HepG2 (cell line): ENCODE results near the gene ENO3. TPM values are rescaled to one million over a fixed set of nuclear protein-coding genes. Genes with fewer than 3 reads are reported as not detected.

ENCODE experiments used
- NR3C1 ChIP-seq: sonication (generic); formaldehyde crosslinking; IDR thresholded peaks from 2 replicates; pipeline ENCODE4 v1.4.0; 2020; ENCODE audit warnings: missing genetic modification reagents
- PHF20 ChIP-seq: sonication (generic); formaldehyde crosslinking; IDR thresholded peaks from 2 replicates; pipeline ENCODE4 v1.5.0; 2020; ENCODE audit warnings: mild to moderate bottlenecking, missing genetic modification reagents
- REPIN1 ChIP-seq: sonication (generic); formaldehyde crosslinking; IDR thresholded peaks from 2 replicates; pipeline ENCODE4 v1.8.0; 2022; ENCODE audit warnings: missing genetic modification reagents, low read depth, mild to moderate bottlenecking, borderline replicate concordance
- RFX5 ChIP-seq: IDR thresholded peaks from 2 replicates; pipeline ENCODE4 v1.6.1; 2011; ENCODE audit warnings: low read depth, low read length, improper control_type of control experiment
- SMAD1 ChIP-seq: sonication (generic); formaldehyde crosslinking; IDR thresholded peaks from 2 replicates; pipeline ENCODE4 v1.4.0; 2020; ENCODE audit warnings: missing genetic modification reagents, low read depth, mild to moderate bottlenecking, borderline replicate concordance
- SUZ12 ChIP-seq: fragments of 150-350 bp; IDR thresholded peaks from 2 replicates; pipeline ENCODE4 v1.6.1; 2014; ENCODE audit warnings: low read depth, low read length
- THYN1 ChIP-seq: sonication (generic); formaldehyde crosslinking; IDR thresholded peaks from 2 replicates; pipeline ENCODE4 v1.8.1; 2023; ENCODE audit warnings: low read depth, mild to moderate bottlenecking, moderate library complexity, missing genetic modification reagents, borderline replicate concordance
- ZMYM2 ChIP-seq: sonication (generic); formaldehyde crosslinking; IDR thresholded peaks from 2 replicates; pipeline ENCODE4 v1.8.0; 2022; ENCODE audit warnings: mild to moderate bottlenecking, missing genetic modification reagents
- ZNF326 ChIP-seq: sonication (generic); formaldehyde crosslinking; IDR thresholded peaks from 2 replicates; pipeline ENCODE4 v1.4.0; 2020; ENCODE audit warnings: missing genetic modification reagents, borderline replicate concordance
- ZNF446 ChIP-seq: sonication (generic); formaldehyde crosslinking; IDR thresholded peaks from 2 replicates; pipeline ENCODE4 v1.5.0; 2020; ENCODE audit warnings: mild to moderate bottlenecking, missing genetic modification reagents
- ZNF451 ChIP-seq: sonication (generic); formaldehyde crosslinking; IDR thresholded peaks from 2 replicates; pipeline ENCODE4 v1.5.0; 2020; ENCODE audit warnings: mild to moderate bottlenecking, missing genetic modification reagents
- ZNF616 ChIP-seq: sonication (generic); formaldehyde crosslinking; IDR thresholded peaks from 2 replicates; pipeline ENCODE4 v1.5.0; 2020; ENCODE audit warnings: low read depth, mild to moderate bottlenecking, missing genetic modification reagents
- ZNF749 ChIP-seq: sonication (generic); formaldehyde crosslinking; IDR thresholded peaks from 2 replicates; pipeline ENCODE4 v1.8.0; 2022; ENCODE audit warnings: mild to moderate bottlenecking, missing genetic modification reagents, moderate library complexity, borderline replicate concordance
- polyA plus RNA-seq, 8 experiments: library from polyadenylated mRNA; depleted of rRNA in 3 of 8; stranded (reverse) in 7 of 8; unstranded in 1 of 8; fragments of >200 nt; fragmentation: Illumina TruSeq in 4 of 8; extraction: Trizol in 4 of 8; gene quantifications; 2 replicates each; pipeline versions ENCODE4 v1.2.1 to v1.2.3, GENCODE V29; 2011 to 2016; ENCODE audit warnings: low read depth in 4 of 8, missing spikeins in 1 of 8, mixed read lengths in 1 of 8; ENCODE audit not compliant: insufficient read depth in 1 of 8
- total RNA-seq, 5 experiments: library from RNA; depleted of rRNA; stranded (reverse); fragments of >200 nt; fragmentation: Illumina TruSeq; extraction: Trizol; gene quantifications; 2 replicates each; pipeline ENCODE4 v1.2.3, GENCODE V29; 2016; ENCODE audit warnings: low read depth in 1 of 5
- TF ChIP-seq, protein P1 (sequence below): IDR thresholded peaks from 2 replicates; pipeline ENCODE4 v1.6.1; 2016; ENCODE audit warnings: mild to moderate bottlenecking
- TF ChIP-seq, protein P2 (sequence below): fragments of 450-650 bp; IDR thresholded peaks from 2 replicates; pipeline ENCODE4 v1.6.1; 2016
- TF ChIP-seq, protein P3 (sequence below): IDR thresholded peaks from 2 replicates; pipeline ENCODE4 v1.6.1; 2016; ENCODE audit warnings: missing compliant biosample characterization, missing genetic modification reagents, borderline replicate concordance
- TF ChIP-seq, protein P4 (sequence below), 2 experiments: sonication (generic) in 1 of 2; formaldehyde crosslinking in 1 of 2; IDR thresholded peaks; 2 replicates each; pipeline versions ENCODE4 v1.4.0 to v1.6.1; 2018 to 2020; ENCODE audit warnings: missing genetic modification reagents in 2 of 2, borderline replicate concordance in 1 of 2, low read depth in 1 of 2, mild to moderate bottlenecking in 1 of 2, missing biosample characterization in 1 of 2
- TF ChIP-seq, protein P5 (sequence below): sonication (generic); formaldehyde crosslinking; IDR thresholded peaks from 2 replicates; pipeline ENCODE4 v1.4.0; 2020; ENCODE audit warnings: missing genetic modification reagents

Gene ENO3
- total and polyA plus RNA-seq, 2 of the 13 experiments (the other 11 are each of a cell fraction or from before 2014, with no cell fraction given), result 59.8 to 69.8 TPM

DNA sequence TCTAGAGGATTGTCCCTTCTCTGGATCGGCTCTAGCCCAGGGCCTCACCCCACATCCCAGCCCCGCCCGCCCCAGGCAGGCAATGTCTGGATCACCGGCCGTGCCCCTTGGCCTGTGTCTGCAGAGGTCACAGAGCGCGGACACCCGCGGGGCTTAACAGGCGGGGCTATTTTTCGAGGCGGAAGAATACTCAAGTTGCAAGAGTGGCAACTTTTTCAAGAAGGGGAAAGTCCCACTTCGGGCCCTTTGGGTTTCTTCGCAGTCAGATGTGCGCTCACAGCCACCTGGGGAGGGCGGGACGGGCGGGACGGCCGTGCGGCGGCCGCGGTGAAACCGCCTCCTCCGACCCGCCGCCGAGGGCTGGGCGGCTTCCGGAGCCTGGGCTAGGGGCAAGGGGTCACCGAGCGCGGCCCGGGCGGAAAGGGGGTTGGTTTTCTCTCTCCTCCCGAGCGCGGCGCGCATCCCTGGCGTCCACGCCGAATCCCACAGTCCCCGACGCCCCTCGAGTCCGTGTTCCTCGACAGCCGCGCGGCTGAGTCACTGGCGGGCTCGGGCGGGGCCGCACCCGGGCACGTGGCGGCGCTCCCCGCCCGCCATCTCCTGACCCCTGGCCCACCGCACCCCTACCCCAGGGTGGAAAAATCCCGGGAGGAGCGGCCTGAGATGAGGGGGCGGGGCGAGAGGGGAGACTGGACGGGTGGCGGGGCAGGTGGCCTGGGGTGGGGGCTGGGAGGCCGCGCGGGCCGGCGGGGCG, 1.4 kb upstream of the ENO3 start (continued):
- TF ChIP-seq ZNF616, result 0 out of 2 replicates have a peak, but pooled peaks have one; percentile 31
- TF ChIP-seq ZMYM2 (CRISPR knock-in tag), result 0 out of 2 replicates have a peak, but pooled peaks have one; percentile 55
- TF ChIP-seq, protein P1, sequence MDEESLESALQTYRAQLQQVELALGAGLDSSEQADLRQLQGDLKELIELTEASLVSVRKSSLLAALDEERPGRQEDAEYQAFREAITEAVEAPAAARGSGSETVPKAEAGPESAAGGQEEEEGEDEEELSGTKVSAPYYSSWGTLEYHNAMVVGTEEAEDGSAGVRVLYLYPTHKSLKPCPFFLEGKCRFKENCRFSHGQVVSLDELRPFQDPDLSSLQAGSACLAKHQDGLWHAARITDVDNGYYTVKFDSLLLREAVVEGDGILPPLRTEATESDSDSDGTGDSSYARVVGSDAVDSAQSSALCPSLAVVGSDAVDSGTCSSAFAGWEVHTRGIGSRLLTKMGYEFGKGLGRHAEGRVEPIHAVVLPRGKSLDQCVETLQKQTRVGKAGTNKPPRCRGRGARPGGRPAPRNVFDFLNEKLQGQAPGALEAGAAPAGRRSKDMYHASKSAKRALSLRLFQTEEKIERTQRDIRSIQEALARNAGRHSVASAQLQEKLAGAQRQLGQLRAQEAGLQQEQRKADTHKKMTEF (CRISPR knock-in tag), result peak; percentile 84
- peak; percentile 17; the same call in 1 of the 2 replicates for TF ChIP-seq PHF20
- TF ChIP-seq ZNF749, result 0 out of 2 replicates have a peak, but pooled peaks have one; percentile 52
- TF ChIP-seq, protein P2, sequence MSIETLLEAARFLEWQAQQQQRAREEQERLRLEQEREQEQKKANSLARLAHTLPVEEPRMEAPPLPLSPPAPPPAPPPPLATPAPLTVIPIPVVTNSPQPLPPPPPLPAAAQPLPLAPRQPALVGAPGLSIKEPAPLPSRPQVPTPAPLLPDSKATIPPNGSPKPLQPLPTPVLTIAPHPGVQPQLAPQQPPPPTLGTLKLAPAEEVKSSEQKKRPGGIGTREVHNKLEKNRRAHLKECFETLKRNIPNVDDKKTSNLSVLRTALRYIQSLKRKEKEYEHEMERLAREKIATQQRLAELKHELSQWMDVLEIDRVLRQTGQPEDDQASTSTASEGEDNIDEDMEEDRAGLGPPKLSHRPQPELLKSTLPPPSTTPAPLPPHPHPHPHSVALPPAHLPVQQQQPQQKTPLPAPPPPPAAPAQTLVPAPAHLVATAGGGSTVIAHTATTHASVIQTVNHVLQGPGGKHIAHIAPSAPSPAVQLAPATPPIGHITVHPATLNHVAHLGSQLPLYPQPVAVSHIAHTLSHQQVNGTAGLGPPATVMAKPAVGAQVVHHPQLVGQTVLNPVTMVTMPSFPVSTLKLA, result peak; percentile 30; the same call in 1 of the 2 replicates
- TF ChIP-seq, protein P3, sequence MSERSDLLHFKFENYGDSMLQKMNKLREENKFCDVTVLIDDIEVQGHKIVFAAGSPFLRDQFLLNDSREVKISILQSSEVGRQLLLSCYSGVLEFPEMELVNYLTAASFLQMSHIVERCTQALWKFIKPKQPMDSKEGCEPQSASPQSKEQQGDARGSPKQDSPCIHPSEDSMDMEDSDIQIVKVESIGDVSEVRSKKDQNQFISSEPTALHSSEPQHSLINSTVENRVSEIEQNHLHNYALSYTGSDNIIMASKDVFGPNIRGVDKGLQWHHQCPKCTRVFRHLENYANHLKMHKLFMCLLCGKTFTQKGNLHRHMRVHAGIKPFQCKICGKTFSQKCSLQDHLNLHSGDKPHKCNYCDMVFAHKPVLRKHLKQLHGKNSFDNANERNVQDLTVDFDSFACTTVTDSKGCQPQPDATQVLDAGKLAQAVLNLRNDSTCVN (CRISPR knock-in tag), result peak; percentile 91
- TF ChIP-seq THYN1 (CRISPR knock-in tag), result no peak
- TF ChIP-seq ZNF451, result peak; percentile 25; the same call in 1 of the 2 replicates
- TF ChIP-seq ZNF326, result no peak
- TF ChIP-seq SMAD1 (CRISPR knock-in tag), result peak; percentile 58; the same call in 1 of the 2 replicates
- TF ChIP-seq RFX5, result no peak
- TF ChIP-seq, protein P4, sequence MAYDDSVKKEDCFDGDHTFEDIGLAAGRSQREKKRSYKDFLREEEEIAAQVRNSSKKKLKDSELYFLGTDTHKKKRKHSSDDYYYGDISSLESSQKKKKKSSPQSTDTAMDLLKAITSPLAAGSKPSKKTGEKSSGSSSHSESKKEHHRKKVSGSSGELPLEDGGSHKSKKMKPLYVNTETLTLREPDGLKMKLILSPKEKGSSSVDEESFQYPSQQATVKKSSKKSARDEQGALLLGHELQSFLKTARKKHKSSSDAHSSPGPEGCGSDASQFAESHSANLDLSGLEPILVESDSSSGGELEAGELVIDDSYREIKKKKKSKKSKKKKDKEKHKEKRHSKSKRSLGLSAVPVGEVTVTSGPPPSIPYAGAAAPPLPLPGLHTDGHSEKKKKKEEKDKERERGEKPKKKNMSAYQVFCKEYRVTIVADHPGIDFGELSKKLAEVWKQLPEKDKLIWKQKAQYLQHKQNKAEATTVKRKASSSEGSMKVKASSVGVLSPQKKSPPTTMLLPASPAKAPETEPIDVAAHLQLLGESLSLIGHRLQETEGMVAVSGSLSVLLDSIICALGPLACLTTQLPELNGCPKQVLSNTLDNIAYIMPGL (CRISPR knock-in tag; IDR thresholded peaks at IDR 0.05; ENCODE audit: borderline replicate concordance in 1 of 2, low read depth in 1 of 2), result peak; percentile 16 to 65; a peak in 1 of 4 replicates
- no peak for TF ChIP-seq NR3C1
- no peak for TF ChIP-seq SUZ12
- TF ChIP-seq, protein P5, sequence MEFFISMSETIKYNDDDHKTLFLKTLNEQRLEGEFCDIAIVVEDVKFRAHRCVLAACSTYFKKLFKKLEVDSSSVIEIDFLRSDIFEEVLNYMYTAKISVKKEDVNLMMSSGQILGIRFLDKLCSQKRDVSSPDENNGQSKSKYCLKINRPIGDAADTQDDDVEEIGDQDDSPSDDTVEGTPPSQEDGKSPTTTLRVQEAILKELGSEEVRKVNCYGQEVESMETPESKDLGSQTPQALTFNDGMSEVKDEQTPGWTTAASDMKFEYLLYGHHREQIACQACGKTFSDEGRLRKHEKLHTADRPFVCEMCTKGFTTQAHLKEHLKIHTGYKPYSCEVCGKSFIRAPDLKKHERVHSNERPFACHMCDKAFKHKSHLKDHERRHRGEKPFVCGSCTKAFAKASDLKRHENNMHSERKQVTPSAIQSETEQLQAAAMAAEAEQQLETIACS, result peak; percentile 61; the same call in 1 of the 2 replicates
- TF ChIP-seq REPIN1, result 0 out of 2 replicates have a peak, but pooled peaks have one; percentile 10
- peak; percentile 28; the same call in 1 of the 2 replicates for TF ChIP-seq ZNF446 (CRISPR knock-in tag)
